NCI-H510A (cell line): ENCODE results near the gene MED17.

Source experiments
- DNase-seq: peaks from one replicate; lab custom pipeline; 2025; lab: John Stamatoyannopoulos, UW

MED17 gene

DNA sequence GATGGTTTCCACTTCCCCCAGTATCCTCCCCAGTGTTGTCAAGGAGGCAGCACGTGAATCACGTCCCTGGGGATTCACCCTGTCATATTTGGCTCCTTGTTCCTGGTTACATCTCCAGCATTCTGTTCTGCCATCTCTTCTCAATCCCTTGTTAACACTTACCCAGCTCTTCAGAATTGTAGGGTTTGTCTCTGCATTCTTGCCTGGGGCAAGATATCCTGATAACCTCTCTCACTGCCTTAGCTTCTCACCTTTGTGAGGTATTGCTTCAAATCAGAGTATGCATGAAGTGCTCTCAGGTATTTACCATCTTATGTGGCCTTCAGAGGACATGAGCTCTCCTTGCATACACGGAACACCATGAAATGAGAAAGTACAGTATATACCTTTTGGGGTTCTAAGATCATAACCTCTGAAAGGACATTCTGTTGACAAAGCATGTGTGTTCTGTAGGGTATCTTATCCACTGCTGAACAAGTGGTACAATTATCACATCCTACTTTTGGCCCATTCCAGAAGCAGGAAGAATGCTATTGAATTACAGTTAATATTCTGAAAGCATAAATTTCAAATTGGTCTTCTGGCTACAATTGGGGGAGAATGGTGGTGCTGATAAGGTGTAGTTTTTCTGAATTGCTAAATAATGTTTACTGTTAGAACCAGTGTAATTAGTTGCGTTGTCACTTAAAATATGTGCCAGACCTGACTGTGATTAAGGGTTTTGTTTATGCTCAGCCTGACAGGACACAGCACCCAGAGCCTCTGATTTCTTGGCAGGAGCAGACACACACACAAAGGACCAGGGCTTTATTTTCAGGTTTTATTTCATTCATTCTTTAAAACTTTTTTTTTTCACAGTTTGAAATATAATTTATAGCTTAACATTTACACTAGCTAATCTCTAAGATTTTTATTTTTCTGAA lies 33.6 kb downstream of the MED17 start:
- no peak for DNase-seq

- DNase-seq: no peak
Measured at GRCh38 chr11:93819966-93820695, 36.0 kb downstream of the MED17 start.

GRCh38 chr11:93820847-93821246 lies 36.8 kb downstream of the MED17 start:
- DNase-seq: no peak

DNA sequence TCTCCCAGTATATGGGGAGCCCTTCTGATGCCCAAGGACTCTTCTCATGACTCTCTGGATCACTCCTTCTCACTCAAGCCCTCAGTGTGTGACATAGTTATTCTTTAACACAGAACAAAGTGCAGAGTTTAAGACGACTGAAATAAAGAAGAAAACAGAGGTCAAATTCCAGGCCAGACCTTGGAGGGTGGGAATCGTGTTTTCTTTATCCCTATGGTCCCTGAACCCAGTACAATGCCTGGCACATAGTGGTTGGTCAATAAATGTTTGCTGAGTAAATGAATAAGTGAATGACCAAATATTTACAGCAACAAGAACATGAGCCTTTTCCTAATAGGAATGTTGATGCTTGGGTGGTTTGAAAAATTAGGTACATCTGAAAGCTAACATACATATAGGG lies 37.5 kb downstream of the MED17 start:
- DNase-seq: no peak

DNA sequence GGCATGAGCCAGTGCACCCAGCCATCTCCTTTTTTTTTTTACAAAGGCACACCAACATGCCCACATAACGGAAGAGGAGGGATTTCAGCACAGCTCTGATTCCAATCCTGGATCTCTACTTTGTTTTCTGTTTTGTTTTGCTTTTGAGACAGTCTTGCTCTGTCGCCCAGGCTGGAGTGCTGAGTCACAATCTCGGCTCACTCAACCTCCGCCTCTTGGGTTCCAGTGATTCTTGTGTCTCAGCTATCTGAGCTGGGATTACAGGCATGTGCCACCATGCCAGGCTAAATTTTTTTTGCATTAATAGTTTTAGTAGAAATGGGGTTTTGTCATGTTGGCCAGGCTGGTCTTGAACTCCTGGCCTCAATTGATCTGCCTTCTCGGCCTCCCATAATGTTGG lies 38.3 kb downstream of the MED17 start:
- DNase-seq: no peak

DNA sequence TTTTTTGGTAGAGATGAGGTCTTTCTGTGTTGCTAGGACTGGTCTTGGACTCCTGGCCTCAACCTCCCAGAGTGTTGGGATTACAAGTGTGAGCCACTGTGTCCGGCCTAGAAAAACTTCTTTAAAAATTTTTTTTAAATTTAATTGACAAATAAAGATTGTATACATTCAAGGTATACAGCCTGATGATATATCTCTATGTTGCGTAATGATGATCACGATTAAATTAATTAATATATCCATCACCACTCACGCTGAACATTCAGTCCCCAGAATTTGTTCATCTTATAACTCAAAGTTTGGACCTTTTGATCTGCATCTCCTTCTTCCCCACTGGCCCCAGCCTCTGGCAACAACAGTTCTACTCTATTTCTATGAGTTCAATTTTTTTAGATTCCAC lies 39.1 kb downstream of the MED17 start:
- DNase-seq: no peak

DNA sequence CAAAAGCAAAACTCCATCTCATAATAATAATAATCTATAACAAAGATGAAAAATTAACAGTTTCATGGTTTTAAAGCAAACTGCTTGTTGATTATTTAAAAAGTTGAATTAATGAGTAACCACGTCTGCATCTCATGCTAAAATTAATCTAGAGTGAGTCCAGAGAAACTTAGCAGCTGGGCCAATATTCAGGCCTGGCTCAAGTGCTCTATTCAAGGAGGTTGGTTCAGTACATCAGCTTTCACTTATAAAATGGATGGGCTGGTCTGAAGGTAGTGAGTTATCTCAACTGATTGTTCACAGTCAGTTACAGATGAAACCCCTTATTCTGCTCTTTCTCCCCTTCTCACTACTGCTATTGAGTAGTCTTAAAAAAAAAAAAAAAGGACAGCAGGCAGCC lies 43.3 kb downstream of the MED17 start:
- DNase-seq: no peak

DNA sequence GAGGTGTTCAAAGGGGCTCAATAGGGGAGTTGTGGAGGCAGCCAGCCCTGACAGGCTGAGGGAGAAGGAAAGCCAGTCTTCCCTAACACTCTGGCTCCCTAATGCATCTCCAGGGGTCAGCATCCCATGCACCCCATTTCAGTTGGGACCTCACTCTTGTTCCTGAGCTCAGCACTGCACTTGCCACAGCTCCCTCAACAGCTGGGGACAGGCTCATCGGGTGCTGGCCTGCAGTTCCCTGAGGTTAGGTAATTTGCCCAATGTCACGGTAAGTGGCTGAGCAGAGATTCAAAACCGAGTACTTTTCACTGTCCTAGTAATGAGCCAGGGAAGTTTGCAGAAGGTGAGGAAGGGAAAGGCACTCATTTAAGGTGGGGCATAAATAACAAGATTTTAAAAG lies 45.5 kb downstream of the MED17 start:
- no peak for DNase-seq

- no peak for DNase-seq
Measured at GRCh38 chr11:93831343-93832127, 47.5 kb downstream of the MED17 start.

DNA sequence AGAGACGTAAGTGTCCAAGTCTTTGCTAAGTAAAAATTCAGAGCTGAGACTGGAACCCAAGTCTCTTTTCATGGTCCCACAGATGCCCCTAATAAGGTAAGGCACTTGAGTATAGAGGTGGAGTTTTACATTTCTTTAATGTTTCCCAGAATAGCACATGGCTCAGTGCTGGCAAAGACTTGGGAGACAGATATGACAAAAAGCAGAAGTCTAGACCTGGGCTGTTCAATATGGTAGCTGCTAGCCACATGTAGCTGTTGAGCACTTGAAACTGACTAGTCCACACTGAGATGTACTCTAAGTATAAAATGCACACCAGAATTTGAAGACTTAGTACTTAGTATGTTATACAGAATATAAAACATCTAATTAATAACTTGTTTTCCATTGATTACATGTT lies 48.7 kb downstream of the MED17 start:
- DNase-seq: no peak

GRCh38 chr11:93838967-93839366 lies 54.9 kb downstream of the MED17 start:
- DNase-seq: no peak

- DNase-seq: no peak
Measured at GRCh38 chr11:93840180-93840579, 56.1 kb downstream of the MED17 start.

DNA sequence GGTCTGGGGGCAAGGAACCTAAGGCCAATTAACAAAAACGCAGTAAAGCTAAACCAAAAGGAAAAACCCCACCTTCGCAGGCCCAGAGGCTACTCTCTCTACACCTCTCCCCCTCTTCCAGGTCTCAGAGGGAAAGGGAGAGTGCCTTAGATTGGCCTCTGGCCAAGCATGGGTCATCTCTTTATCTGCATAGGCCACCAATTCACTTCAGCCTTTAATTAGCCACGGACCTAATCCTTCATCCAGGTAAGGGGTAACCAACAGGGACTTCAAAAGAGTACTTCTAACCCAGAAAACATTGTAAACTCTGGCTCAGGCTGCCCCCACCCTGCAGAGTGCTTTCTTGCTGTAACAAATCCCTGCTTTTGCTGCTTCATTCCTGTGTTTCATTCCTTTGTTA lies 56.9 kb downstream of the MED17 start:
- no peak for DNase-seq

GRCh38 chr11:93841446-93841845 lies 57.4 kb downstream of the MED17 start:
- DNase-seq: no peak

- DNase-seq: no peak
Measured at GRCh38 chr11:93842034-93842433, 58.0 kb downstream of the MED17 start.

DNA sequence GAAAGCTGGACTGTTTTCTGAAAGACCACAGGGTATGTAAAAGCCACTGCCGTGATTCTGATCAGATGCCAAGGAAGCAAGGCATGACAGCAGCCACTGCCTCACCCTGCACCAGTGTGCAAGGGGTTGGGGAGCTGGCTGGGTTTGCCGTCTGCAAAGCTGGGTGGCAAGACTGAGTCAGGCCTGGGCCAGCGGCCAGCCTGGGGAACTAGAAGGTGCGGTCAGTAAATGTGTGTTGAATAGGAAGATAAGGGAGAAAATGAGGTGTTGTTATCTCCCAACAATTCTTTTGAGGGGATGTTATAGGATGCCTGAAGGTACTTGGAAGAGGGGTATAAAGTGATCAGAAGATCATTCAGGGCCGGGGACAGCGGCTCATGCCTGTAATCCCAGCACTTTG lies 58.4 kb downstream of the MED17 start:
- DNase-seq: no peak

DNA sequence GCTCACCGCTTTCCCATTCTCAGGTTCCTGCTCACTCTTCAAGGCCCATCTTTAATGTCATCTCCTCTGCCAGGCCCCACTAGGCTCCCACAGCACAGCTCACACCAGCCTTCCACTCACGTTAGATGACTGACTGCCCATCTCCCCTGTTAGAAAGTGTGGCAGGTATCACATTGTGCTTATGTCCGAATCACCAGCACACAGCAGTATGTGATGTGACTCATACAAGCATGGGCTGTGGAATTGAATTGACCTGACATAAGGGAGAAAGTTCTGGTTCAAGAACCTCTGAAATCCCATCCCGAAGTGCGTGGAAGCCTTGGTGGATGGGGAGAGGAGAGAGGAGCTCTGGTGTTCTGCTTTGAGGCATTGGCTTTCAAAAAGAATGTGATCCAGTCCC lies 59.8 kb downstream of the MED17 start:
- no peak for DNase-seq

DNA sequence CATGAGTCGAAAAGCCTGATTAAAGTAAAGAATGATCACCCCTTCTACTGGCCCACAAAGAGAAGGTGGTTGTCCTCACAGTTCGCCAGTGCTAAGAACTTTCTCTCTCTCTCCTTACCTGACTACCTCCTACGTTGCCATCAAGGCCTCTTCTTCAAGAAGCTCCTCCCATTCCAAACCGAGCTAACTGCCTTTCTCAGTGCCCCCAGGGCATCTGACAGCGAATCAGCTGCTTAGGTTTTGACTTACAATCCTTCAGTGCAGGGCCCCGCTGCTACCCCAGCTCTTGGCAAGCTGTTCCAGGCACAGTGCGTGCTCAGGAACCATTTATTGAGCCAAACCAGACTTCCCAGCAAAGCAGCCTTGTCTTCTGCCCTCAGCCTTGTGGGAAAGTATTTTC lies 60.5 kb downstream of the MED17 start:
- no peak for DNase-seq

- DNase-seq: no peak
Measured at GRCh38 chr11:93845181-93846092, 61.4 kb downstream of the MED17 start.

DNA sequence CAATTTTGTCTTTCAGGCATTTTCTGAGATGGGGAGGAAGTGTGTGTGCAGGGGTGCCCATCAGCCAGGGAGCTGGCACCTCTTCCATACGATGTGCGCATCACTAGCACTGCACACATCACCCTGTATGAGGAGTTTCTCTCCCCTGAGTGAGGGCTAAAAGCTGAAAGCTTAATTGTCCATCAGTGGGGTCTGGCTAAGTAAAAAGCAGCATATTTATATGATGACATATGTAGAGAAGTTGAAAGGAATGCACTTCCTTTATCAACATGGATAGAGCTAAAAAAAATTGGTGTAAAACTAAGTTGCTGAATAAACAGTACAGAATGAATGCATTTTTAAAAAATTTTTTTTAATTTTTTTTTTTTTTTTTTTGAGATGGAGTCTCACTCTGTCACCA lies 62.3 kb downstream of the MED17 start:
- no peak for DNase-seq

DNA sequence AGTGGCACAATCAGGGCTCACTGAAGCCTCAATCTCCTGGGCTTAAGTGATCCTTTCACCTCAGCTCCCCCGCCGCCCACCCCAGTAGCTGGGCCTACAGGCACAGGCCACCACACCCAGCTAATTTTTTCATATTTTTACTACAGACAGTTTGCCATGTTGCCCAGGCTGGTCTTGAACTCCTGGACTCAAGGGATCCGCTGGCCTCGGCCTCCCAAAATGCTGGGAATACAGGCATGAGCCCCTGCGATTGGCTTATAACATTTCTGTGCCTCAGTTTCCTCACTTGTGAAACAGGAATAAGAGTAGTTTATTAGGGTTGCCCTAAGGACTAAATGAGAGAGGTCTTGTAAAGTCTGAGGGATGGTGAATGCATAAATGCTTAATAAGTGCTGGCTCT lies 65.1 kb downstream of the MED17 start:
- DNase-seq: no peak
